ENCODE results near the gene MST1. TPM values are rescaled to one million over a fixed set of nuclear protein-coding genes. Genes with fewer than 3 reads are reported as not detected.

The MST1 gene
- total RNA-seq = 1.5 and 6.5 TPM in 2 replicates

DNA sequence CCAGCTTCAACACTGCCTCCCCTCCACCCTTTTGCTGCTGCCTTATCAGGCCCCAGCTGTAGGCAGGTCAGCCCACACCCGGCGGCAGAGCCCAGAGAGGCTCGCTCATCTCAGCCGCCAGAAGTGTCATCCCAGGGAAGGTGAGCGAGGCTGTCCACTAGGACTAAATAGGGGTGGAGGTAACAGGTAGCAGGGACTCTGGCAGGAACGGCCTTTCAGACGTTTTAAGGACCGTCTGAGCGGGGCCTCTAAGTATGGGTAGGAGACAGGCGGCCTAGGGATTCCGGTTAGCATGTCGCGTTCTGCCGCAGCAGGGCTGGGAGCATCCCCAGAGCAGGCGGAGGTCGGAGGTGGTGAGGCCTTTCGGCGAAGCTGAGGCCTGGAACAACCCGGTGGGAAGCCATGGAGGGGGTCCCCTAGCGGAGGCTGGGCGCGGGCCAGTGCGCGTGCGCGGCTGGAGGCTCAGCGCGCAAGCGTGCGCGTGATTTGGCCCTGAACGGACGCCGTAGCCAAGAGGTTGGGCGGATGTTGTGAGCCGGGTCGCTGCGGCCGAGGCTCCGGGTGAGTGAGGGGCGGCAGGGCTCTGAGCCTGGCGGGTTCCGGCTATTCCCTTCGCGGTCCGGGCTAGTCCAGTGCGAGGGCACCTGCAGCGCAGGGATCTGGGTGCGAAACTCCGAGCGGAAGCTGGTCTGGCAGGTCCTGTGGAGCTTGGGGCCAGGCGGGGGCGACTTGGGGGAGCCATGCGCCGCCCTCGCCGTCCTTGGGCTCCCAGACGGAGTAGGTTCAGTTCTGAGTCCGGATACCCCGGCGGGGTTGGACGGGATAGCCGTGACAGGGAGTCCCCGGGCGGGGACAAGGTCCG is at the start of gene MST1, which contains the start of gene RNF123:
Gene MST1, minus strand, starts transcription at position 429 of the 862 bp plus-strand sequence. CDS start 783 bp downstream, outside the sequence.
Gene RNF123, plus strand, starts transcription at position 512 of the 862 bp plus-strand sequence. CDS start 1,609 bp downstream, outside the sequence.

DNA sequence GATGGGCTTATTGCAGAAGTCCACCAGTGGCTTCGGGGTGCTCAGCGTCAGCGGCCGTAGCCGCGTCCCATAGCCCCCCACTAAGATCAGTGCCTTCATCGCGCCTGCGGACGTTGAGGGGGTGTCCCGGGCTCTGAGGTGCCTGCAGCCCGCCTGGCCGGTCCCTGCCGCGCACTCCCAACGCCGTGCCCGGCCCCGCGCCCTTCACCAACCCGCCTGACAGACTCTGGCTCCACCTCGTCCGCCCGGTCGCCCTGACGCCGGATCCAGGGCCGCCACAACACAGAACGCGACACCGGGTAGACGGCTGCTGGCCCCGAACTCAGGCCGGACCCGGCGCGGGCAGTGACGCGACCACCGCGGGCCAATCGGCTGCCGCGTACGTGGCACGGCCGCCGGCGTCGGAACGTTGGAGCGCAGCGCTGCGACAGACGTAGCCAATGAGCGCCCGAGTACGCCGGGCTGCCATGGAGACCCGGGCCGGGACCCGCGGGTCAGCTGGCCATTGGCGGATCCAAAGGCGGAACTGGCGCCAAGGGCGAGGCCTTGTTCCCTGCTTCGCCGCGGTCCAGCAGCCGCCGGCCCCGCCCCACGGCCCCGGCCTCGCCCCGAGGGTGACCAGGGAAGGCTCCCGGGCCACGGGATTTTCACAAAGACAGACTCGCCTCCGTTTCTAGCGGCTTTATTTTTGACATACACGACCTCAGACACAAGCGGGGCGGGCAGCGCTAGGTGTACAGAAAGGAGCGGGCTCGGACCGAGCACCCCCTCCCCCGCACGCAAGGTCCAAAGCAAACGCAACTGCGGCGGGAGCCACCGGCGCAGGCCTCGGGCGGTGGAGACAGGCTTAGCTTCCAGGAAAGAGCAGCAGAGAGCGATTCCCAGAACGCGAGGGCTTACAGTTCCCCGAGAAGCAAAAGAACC is 34.6 kb upstream of the MST1 start, which contains the start of gene GMPPB:
Gene GMPPB, minus strand, starts transcription at position 324 of the 924 bp plus-strand sequence. Its CDS starts 225 bp downstream, at position 99.

DNA sequence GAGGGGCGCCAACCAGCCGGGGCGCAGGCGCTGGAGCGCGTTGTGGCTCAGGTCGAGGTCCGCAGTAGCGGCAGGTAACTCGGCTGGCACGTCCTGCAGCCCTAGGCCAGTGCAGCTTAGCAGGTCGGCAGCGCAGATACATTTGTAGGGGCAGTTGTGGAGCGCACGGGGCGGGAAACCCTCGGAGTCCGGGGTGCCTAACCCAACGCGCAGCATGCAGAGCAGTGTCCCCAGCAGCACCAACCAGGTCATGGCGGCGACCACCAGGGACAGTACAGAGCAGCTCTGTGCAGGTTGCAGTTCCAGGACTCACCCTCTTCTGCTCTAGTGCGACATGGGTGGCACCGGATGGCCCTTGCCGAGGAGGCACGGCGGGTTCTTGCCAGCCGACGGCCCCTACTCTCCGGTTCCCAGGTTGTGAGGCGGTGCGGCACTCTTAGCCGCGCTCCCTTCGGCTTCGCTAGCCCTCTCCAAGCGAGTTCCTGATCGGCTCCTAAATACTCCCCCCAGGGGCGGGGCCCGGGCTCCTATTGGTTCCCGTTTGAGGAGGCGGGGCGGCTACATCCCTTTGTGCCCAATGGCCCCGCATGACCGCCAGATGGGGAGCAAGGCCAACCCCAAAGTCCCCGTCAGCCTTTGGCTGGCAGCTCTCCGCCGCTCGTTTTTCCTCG is 30.1 kb upstream of the MST1 start, which contains the start of gene AMIGO3:
Gene AMIGO3, minus strand, starts transcription at position 471 of the 671 bp plus-strand sequence. Its CDS starts 219 bp downstream, at position 252.

DNA sequence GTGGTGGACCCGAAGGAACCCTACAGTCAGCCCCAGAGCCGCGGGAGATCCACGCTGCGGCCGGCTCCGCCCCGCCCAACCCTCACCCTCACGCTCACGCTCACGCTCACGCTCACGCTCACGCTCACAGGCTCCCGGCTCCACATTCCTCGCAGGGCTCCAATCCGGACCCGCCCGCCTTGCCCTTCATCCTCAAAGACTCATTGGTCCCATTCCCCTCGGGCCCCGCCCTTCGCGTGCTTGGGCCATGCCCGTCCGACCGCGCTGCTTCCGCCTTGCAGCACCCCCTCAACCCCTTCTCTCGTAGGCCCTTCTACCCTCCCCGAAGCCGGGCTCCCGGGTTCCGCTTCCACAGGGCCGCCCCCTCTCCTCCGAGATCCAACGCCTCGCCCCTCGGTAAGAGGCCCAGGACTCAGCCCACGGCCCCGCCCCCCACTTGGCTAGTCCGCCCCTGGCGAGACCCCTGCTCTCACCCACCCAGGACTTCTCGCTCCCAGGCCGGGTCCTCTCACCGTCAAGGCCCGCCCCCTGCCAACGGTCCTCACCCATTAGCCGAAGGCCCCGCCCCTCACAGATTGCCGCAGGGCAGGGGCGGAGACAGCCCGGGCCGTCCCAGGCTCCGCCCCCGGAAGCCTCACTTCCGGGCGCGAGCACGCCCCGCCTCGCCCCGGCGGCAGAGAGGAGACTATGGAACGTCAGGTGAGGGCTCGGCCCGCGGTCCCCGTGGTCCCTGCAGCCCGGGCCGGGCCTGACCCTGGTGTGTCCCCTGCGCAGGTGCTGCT is 15.4 kb downstream of the MST1 start, which contains the start of gene APEH:
Gene APEH, plus strand, starts transcription at position 637 of the 782 bp plus-strand sequence. Its CDS starts 51 bp downstream, at position 688.

Other genes with a start within 250 kb of the MST1 start
- gene DAG1, start 219.2 kb downstream of the MST1 start, total RNA-seq = 39.5 and 53.8 TPM in 2 replicates
- under 0.01 TPM in 2 replicates for gene BSN, start 135.0 kb downstream of the MST1 start, total RNA-seq
- 127 and 160 TPM in 2 replicates for gene APEH, start 15.1 kb downstream of the MST1 start, total RNA-seq
- gene RNF123, start 83 bp upstream of the MST1 start, total RNA-seq = 21.3 and 22.3 TPM in 2 replicates
- gene AMIGO3, start 30.2 kb upstream of the MST1 start, total RNA-seq = 0.28 TPM in 1 of 2 replicates, not detected in the other
- gene GMPPB, start 34.5 kb upstream of the MST1 start, total RNA-seq = 28.5 and 70.7 TPM in 2 replicates
- gene IP6K1, start 97.1 kb upstream of the MST1 start, total RNA-seq = 27.6 and 39.5 TPM in 2 replicates
- not detected in 2 replicates for gene CDHR4, start 110.4 kb upstream of the MST1 start, total RNA-seq
- gene INKA1, start 113.8 kb upstream of the MST1 start, total RNA-seq = 4.6 and 5.4 TPM in 2 replicates
- gene UBA7, start 124.5 kb upstream of the MST1 start, total RNA-seq = 24.7 and 55.2 TPM in 2 replicates
- gene TRAIP, start 167.1 kb upstream of the MST1 start, total RNA-seq = 1.4 and 9.0 TPM in 2 replicates
- under 0.01 TPM in 1 of 2 replicates, not detected in the other for gene CAMKV, start 180.4 kb upstream of the MST1 start, total RNA-seq
- gene MST1R, start 214.4 kb upstream of the MST1 start, total RNA-seq = 0.85 and 0.96 TPM in 2 replicates
- 12.7 and 19.2 TPM in 2 replicates for gene MON1A, start 240.3 kb upstream of the MST1 start, total RNA-seq